ENCODE results near the gene TBC1D3E.
"Not testable (repeated sequence)": the region's sequence is repeated elsewhere in the genome, so short reads cannot be mapped to it uniquely, and the experiment has no call there.

Gene TBC1D3E

DNA sequence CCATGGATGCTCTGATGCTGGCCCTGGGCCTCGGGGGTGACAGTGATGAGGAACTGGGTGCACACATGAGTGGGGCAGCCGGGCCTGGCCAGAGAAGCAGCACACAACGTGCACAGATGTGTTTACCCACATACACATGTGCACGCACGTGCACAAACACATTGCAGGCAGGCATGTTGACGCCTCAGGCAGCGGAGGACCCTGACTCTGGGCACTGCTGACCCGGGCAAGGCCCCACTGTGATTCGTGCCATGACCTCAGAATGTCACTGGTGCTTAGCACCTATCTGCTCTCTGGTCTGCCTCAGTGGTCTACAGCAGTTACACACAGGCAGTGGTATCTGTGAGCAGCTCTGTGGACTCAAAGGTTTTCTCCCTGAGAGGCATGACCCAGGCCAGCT lies at the start of gene TBC1D3E:
Gene TBC1D3E (plus strand): TSS at position 301 of the 400 bp plus-strand sequence. CDS start 1,545 bp downstream, outside the sequence.
- not testable (repeated sequence) for H3K27ac ChIP-seq (ENCODE audit: low read depth, low read length, poor library complexity, severe bottlenecking)

DNA sequence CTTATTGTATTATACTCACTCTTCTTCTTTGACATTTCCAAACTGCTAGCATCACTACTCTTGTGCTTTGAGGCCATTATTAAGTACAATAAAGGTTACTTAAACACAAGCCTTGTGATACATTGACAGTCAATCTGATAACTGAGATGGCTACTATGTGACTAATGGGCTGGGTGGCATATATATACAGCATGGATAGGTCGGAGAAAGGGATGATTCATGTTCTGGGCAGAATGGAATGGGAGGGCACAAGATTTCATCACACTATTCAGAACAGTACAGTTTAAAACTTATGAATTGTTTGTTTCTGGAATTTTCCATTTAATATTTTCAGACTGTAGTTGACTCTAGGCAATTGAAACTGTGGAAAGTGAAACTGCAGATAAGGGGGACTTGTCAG lies 40.4 kb upstream of the TBC1D3E start:
- not testable (repeated sequence) for H3K36me3 ChIP-seq (ENCODE audit: insufficient read depth, low read length); H3K4me2 ChIP-seq (ENCODE audit: low read length); H3K27me3 ChIP-seq (ENCODE audit: insufficient read depth, low read length); H3F3A ChIP-seq (ENCODE audit: insufficient read depth, low read length); H3K79me2 ChIP-seq (ENCODE audit: insufficient read depth, low read length); H3K4me1 ChIP-seq (ENCODE audit: insufficient read depth, low read length, severe bottlenecking); H3K4me3 ChIP-seq (ENCODE audit: low read depth, low read length, poor library complexity, severe bottlenecking); H3K9me3 ChIP-seq (ENCODE audit: low read length); H3K9me2 ChIP-seq (ENCODE audit: low read depth, low read length); H3K27ac ChIP-seq (ENCODE audit: low read depth, low read length, poor library complexity, severe bottlenecking); H3K9ac ChIP-seq (ENCODE audit: low read length); H2AFZ ChIP-seq (ENCODE audit: low read length); H4K20me1 ChIP-seq (ENCODE audit: insufficient read depth, low read length)

More for the DNA sequence above, at the start of gene TBC1D3E:
- H3K4me3 ChIP-seq (ENCODE audit: low read depth, low read length, poor library complexity, severe bottlenecking); H3F3A ChIP-seq (ENCODE audit: insufficient read depth, low read length); H3K79me2 ChIP-seq (ENCODE audit: insufficient read depth, low read length); H3K9me2 ChIP-seq (ENCODE audit: low read depth, low read length); H3K9ac ChIP-seq (ENCODE audit: low read length); H3K27me3 ChIP-seq (ENCODE audit: insufficient read depth, low read length); H2AFZ ChIP-seq (ENCODE audit: low read length); H3K4me1 ChIP-seq (ENCODE audit: insufficient read depth, low read length, severe bottlenecking); H3K9me3 ChIP-seq (ENCODE audit: low read length); H3K4me2 ChIP-seq (ENCODE audit: low read length); H3K36me3 ChIP-seq (ENCODE audit: insufficient read depth, low read length); H4K20me1 ChIP-seq (ENCODE audit: insufficient read depth, low read length): not testable (repeated sequence)

DNA sequence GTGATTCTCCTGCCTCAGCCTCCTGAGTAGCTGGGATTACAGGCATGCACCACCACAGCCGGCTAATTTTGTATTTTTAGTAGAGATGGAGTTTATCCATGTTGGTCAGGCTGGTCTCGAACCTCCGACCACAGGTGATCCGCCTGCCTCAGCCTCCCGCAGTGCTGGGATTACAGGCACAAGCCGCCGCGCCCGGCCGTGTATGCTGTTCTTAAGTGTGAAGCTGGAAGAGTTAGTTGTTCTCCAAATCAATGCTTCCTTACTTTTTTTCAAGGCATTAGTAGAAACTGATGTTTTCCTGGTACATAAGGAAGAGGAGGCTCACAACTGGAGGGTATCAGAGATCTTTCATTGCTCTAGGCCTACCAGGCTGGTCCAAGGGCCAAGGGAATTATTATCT lies 39.6 kb upstream of the TBC1D3E start:
- not testable (repeated sequence) for H3K9me2 ChIP-seq (ENCODE audit: low read depth, low read length); H3K9me3 ChIP-seq (ENCODE audit: low read length); H3K36me3 ChIP-seq (ENCODE audit: insufficient read depth, low read length); H2AFZ ChIP-seq (ENCODE audit: low read length); H3K4me1 ChIP-seq (ENCODE audit: insufficient read depth, low read length, severe bottlenecking); H3F3A ChIP-seq (ENCODE audit: insufficient read depth, low read length); H4K20me1 ChIP-seq (ENCODE audit: insufficient read depth, low read length); H3K27ac ChIP-seq (ENCODE audit: low read depth, low read length, poor library complexity, severe bottlenecking); H3K79me2 ChIP-seq (ENCODE audit: insufficient read depth, low read length); H3K4me2 ChIP-seq (ENCODE audit: low read length); H3K4me3 ChIP-seq (ENCODE audit: low read depth, low read length, poor library complexity, severe bottlenecking); H3K9ac ChIP-seq (ENCODE audit: low read length); H3K27me3 ChIP-seq (ENCODE audit: insufficient read depth, low read length)

DNA sequence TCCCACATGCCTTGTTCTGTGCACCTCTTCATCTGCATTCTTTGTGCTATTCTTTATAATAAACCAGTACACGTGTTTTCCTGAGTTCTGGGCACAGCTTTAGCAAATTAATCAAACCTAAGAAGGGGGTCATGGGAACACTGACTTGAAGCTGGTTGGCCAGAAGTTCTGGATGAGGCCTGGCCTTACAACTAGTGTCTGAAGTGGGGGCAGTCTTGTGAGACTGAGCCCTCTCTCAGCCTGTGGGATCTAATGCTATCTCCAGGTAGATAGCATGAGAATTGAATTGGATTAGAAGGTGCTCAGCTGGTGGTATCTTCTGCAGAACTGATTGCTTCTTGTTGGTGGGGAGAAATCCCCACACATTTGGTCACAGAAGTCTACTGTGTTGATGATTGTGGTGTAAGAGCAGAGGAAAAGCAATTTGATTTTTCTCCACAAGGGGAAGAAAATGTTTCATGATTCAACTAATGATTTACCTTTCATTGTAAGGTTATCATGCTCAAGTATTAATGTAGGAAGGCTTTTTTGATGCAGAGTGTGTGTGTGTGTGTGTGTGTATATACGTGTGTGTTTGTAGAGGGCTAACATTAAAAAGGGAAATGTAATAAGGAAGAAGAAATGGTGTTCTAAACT lies 33.6 kb upstream of the TBC1D3E start:
- not testable (repeated sequence) for H3F3A ChIP-seq (ENCODE audit: insufficient read depth, low read length); H4K20me1 ChIP-seq (ENCODE audit: insufficient read depth, low read length); H3K79me2 ChIP-seq (ENCODE audit: insufficient read depth, low read length); H3K9me3 ChIP-seq (ENCODE audit: low read length); H3K4me2 ChIP-seq (ENCODE audit: low read length); H3K27me3 ChIP-seq (ENCODE audit: insufficient read depth, low read length); H3K36me3 ChIP-seq (ENCODE audit: insufficient read depth, low read length); H3K9ac ChIP-seq (ENCODE audit: low read length); H3K4me1 ChIP-seq (ENCODE audit: insufficient read depth, low read length, severe bottlenecking); H3K9me2 ChIP-seq (ENCODE audit: low read depth, low read length); H3K27ac ChIP-seq (ENCODE audit: low read depth, low read length, poor library complexity, severe bottlenecking); H2AFZ ChIP-seq (ENCODE audit: low read length); H3K4me3 ChIP-seq (ENCODE audit: low read depth, low read length, poor library complexity, severe bottlenecking)

DNA sequence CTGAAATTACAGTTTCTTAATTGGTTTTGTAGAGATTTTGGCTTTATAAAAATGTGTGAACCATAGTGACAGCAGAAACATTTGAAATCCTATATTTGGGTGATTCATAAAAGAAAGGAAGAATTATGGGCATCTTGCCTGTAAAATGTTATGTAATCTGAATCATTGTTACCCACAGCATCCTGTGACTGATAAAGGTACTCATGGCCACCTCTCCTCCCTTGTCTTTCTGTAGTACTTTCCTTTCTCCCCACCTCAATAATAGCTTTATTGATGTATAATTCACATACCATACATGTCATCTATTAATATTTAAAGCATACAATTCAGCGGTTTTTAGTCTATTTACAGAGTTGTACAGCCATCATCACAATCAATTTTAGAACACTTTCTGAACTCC lies 28.5 kb upstream of the TBC1D3E start:
- not testable (repeated sequence) for H3K36me3 ChIP-seq (ENCODE audit: insufficient read depth, low read length); H4K20me1 ChIP-seq (ENCODE audit: insufficient read depth, low read length); H3K4me1 ChIP-seq (ENCODE audit: insufficient read depth, low read length, severe bottlenecking); H3F3A ChIP-seq (ENCODE audit: insufficient read depth, low read length); H3K27me3 ChIP-seq (ENCODE audit: insufficient read depth, low read length); H3K9me3 ChIP-seq (ENCODE audit: low read length); H3K4me2 ChIP-seq (ENCODE audit: low read length); H2AFZ ChIP-seq (ENCODE audit: low read length); H3K79me2 ChIP-seq (ENCODE audit: insufficient read depth, low read length); H3K9ac ChIP-seq (ENCODE audit: low read length); H3K9me2 ChIP-seq (ENCODE audit: low read depth, low read length); H3K4me3 ChIP-seq (ENCODE audit: low read depth, low read length, poor library complexity, severe bottlenecking); H3K27ac ChIP-seq (ENCODE audit: low read depth, low read length, poor library complexity, severe bottlenecking)

DNA sequence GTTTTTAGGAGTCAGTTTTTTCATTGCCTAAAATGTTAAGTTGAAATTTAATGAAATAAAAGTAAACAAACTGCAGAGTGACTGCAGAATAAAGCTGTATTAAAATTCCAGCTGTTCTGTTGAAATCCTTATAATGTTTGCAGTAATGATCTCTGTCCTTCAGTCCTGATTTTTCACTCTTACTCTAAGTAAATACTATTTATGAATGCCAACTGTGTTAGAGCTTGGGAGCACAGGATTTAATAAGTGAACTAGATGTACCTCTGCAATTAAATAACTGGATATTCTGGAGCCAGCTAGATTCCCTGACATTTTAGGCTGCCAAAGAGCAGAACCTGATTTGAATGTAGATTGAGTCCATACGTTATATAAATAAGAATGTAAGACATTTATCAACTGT lies 7.9 kb upstream of the TBC1D3E start:
- not testable (repeated sequence) for H3K79me2 ChIP-seq (ENCODE audit: insufficient read depth, low read length)

DNA sequence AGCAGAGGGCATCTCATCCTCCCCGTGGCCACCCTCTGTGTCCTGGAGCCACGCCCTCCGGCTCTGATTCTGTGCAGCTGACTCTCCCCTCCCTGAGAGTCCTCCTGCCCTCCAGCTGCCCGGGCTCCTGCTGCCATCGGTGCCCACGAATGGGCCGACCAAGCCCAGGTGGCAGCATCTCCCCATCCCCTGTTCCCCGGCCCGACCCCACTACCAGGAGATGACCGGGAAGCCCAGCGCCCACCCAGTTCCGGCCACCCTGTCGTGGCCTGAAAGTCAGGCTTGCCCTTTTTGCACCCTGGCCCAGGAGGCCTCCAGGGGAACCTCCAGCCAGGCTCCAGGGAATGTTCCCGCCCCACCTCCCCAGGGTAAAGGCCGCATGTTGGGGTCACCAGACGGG lies 7.1 kb downstream of the TBC1D3E start:
- not testable (repeated sequence) for H2AFZ ChIP-seq (ENCODE audit: low read length); H3F3A ChIP-seq (ENCODE audit: insufficient read depth, low read length); H3K4me1 ChIP-seq (ENCODE audit: insufficient read depth, low read length, severe bottlenecking); H3K27me3 ChIP-seq (ENCODE audit: insufficient read depth, low read length); H3K9ac ChIP-seq (ENCODE audit: low read length); H3K27ac ChIP-seq (ENCODE audit: low read depth, low read length, poor library complexity, severe bottlenecking); H3K4me2 ChIP-seq (ENCODE audit: low read length); H3K9me3 ChIP-seq (ENCODE audit: low read length); H3K4me3 ChIP-seq (ENCODE audit: low read depth, low read length, poor library complexity, severe bottlenecking); H3K9me2 ChIP-seq (ENCODE audit: low read depth, low read length); H3K79me2 ChIP-seq (ENCODE audit: insufficient read depth, low read length); H4K20me1 ChIP-seq (ENCODE audit: insufficient read depth, low read length); H3K36me3 ChIP-seq (ENCODE audit: insufficient read depth, low read length)

More for the DNA sequence above, 7.9 kb upstream of the TBC1D3E start:
- not testable (repeated sequence) for H3K9ac ChIP-seq (ENCODE audit: low read length); H3K4me3 ChIP-seq (ENCODE audit: low read depth, low read length, poor library complexity, severe bottlenecking); H3F3A ChIP-seq (ENCODE audit: insufficient read depth, low read length); H3K27ac ChIP-seq (ENCODE audit: low read depth, low read length, poor library complexity, severe bottlenecking); H3K36me3 ChIP-seq (ENCODE audit: insufficient read depth, low read length); H3K9me2 ChIP-seq (ENCODE audit: low read depth, low read length); H3K4me2 ChIP-seq (ENCODE audit: low read length); H4K20me1 ChIP-seq (ENCODE audit: insufficient read depth, low read length); H3K9me3 ChIP-seq (ENCODE audit: low read length); H3K27me3 ChIP-seq (ENCODE audit: insufficient read depth, low read length); H2AFZ ChIP-seq (ENCODE audit: low read length); H3K4me1 ChIP-seq (ENCODE audit: insufficient read depth, low read length, severe bottlenecking)
